IPS DF 19.7 (cell line): ENCODE results near the gene CSH2.
"Not testable (repeated sequence)": the region's sequence is repeated elsewhere in the genome, so short reads cannot be mapped to it uniquely, and the experiment has no call there.

ENCODE experiments used
- DNase-seq: peaks from one replicate; pipeline ENCODE4 v3.0.0-alpha.2; 2013; ENCODE audit warnings: low read depth, low spot score

CSH2 gene

GRCh38 chr17:63896524-63897354 lies 23.3 kb upstream of the CSH2 start, which contains the start of gene CSH1:
Gene CSH1 (minus strand): TSS chr17:63896574. CDS start chr17:63896511, 63 bp downstream.
- not testable (repeated sequence) for DNase-seq

DNA sequence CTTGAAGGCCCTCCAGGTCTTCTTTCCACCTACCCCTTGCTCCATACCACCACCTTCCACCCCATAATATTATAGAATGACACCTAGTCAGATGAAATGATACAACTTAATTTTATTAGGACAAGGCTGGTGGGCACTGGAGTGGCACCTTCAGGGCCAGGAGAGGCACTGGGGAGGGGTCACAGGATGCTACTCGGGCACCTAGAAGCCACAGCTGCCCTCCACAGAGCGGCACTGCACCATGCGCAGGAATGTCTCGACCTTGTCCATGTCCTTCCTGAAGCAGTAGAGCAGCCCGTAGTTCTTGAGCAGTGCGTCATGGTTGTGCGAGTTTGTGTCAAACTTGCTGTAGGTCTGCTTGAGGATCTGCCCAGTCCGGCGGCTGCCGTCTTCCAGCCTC lies 21.3 kb upstream of the CSH2 start:
- DNase-seq: not testable (repeated sequence)

DNA sequence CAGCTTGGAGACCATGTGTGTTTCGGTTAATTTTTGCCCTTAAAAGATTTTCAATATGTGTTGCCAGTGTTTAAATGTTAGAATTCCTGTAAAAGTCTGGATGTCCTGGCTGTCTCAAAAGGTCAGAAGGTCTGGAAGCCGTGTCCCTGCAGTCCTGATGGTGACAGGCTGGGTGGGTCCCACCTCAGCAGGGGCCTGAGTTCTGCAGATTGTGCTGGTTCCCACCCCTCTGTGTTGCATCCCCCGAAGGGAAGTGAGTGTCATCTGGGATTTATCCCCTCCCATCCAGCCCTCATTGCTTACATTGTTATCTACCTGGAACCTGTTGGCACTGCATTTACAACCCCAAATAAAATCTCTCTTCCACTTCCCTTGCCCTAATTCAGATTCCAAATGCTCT lies 20.5 kb upstream of the CSH2 start:
- not testable (repeated sequence) for DNase-seq

GRCh38 chr17:63892316-63893037 lies 19.0 kb upstream of the CSH2 start:
- not testable (repeated sequence) for DNase-seq

GRCh38 chr17:63889026-63889848 lies 15.8 kb upstream of the CSH2 start:
- DNase-seq: not testable (repeated sequence)

- not testable (repeated sequence) for DNase-seq
These were observed 11.6 kb upstream of the CSH2 start for GRCh38 chr17:63885119-63885518.

- not testable (repeated sequence) for DNase-seq
These were observed 9.2 kb upstream of the CSH2 start for GRCh38 chr17:63882626-63883126.

- DNase-seq: no peak
These were observed 8.6 kb upstream of the CSH2 start, which contains the start of gene GH2 for GRCh38 chr17:63881935-63882601. Gene GH2 (minus strand): TSS chr17:63881944. CDS start chr17:63881801, 143 bp downstream.

GRCh38 chr17:63881337-63881736 lies 7.9 kb upstream of the CSH2 start:
- DNase-seq: not testable (repeated sequence)

DNA sequence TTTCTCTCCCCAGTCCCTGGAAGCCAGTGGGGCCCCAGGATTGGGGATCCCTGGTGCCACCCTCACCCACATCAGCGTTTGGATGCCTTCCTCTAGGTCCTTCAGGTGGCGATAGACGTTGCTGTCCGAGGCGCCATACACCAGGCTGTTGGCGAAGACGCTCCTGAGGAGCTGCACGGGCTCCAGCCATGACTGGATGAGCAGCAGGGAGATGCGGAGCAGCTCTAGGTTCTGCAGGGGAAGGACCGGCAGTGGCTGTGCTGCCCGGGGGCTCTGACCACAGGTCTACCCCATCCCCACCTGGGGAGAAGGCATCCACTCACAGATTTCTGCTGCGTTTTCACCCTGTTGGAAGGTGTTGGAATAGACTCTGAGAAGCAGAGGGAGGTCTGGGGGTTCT lies 7.2 kb upstream of the CSH2 start:
- DNase-seq: no peak

- DNase-seq: not testable (repeated sequence)
These were observed 4.9 kb upstream of the CSH2 start for GRCh38 chr17:63878413-63878812.

GRCh38 chr17:63874693-63875092 lies 1.2 kb upstream of the CSH2 start:
- not testable (repeated sequence) for DNase-seq

GRCh38 chr17:63874061-63874626 lies 667 bp upstream of the CSH2 start:
- not testable (repeated sequence) for DNase-seq

DNA sequence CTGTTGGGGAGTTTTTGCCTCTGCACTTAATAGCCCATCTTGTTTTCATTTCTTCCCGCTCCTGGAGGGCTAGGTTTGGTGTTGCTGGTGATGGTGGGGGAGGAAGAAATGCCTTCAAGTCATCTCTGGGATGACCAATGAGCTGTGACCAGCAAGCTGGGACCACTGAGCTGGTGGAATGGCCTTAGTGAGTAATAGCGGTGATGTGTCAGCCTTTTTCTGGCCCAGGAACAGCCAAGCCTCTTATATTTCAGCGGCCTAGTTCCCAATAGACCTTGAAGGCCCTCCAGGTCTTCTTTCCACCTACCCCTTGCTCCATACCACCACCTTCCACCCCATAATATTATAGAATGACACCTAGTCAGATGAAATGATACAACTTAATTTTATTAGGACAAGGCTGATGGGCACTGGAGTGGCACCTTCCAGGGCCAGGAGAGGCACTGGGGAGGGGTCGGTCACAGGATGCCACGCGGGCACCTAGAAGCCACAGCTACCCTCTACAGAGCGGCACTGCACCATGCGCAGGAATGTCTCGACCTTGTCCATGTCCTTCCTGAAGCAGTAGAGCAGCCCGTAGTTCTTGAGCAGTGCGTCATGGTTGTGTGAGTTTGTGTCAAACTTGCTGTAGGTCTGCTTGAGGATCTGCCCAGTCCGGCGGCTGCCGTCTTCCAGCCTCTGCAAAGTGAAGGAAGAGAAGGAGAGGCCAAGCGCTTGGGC lies 1.7 kb downstream of the CSH2 start:
- not testable (repeated sequence) for DNase-seq

- DNase-seq: not testable (repeated sequence)
These were observed 3.2 kb downstream of the CSH2 start for GRCh38 chr17:63870292-63870665.

DNA sequence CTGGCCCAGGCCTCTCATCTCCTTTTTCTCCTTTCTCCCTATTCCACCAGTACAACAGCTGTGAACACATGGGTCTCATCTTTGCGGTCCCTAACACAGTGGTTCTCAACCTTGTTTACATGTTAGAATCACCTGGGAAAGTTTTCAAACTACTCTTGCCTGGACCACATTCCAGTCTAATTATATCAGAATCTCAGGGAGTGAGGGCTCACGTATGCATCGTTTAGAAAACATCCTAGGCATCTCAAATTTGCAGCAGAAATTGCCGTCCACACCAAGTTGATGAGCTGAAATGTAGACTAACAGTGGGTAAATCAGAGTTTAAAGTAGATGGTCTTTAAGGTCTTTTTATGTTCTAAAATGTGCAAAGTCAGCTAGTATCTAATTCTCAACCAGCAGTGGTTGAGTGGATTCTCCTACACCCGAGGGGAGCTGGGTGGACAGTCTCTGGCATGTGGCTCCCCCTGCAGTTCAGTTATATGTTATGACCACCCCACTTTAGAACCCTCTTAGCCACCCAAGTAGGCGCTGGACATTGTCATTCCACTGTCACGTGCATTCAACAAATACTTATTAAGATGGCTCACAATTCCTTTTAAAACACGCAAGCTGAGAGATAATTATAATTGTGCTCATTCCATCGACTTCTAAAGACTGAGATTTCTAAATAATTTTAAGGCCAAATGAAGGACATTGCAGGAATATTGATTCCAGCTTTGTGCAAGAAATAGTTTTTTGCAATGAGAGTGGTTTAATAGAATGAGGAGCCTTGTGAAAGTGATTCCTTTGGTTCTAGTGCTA lies 3.8 kb downstream of the CSH2 start:
- not testable (repeated sequence) for DNase-seq

GRCh38 chr17:63866625-63867024 lies 6.9 kb downstream of the CSH2 start:
- DNase-seq: not testable (repeated sequence)

GRCh38 chr17:63859257-63859656 lies 14.2 kb downstream of the CSH2 start:
- no peak for DNase-seq

DNA sequence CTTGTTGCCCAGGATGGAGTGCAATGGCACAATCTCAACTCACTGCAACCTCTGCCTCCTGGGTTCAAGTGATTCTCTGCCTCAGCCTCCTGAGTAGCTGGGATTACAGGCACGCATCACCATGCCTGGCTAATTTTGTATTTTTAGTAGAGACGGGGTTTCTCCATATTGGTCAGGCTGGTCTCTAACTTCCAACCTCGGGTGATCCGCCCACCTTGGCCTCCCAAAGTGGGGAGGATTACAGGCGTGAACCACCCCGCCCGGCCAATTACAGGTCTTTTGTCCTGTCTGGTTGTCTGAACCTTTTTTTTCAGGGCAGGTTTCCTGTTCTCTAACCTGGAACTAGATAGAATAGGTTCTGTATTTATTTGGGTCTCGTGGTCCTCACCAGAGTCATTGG lies 17.1 kb downstream of the CSH2 start:
- not testable (repeated sequence) for DNase-seq
